GM19240 (cell line): ENCODE measurements around the gene CAPN2.
"Not testable (repeated sequence)": the region's sequence is repeated elsewhere in the genome, so short reads cannot be mapped to it uniquely, and the experiment has no call there.

Experiments used
- DNase-seq: peaks from one replicate; pipeline ENCODE4 v3.0.0; 2011; ENCODE audit warnings: low spot score; ENCODE audit not compliant: insufficient read length

Gene CAPN2

GRCh38 chr1:223784541-223784940 lies 72.2 kb downstream of the CAPN2 start:
- DNase-seq: no peak

- no peak for DNase-seq
Observed at GRCh38 chr1:223785808-223786207, 73.5 kb downstream of the CAPN2 start.

- DNase-seq: no peak
Observed at GRCh38 chr1:223788746-223789415, 76.5 kb downstream of the CAPN2 start.

- DNase-seq: no peak
Observed at GRCh38 chr1:223792046-223792445, 79.7 kb downstream of the CAPN2 start.

GRCh38 chr1:223793716-223794115 lies 81.4 kb downstream of the CAPN2 start:
- DNase-seq: no peak

GRCh38 chr1:223794136-223794880 lies 82.0 kb downstream of the CAPN2 start:
- no peak for DNase-seq

- no peak for DNase-seq
Observed at GRCh38 chr1:223796210-223796609, 83.9 kb downstream of the CAPN2 start.

- DNase-seq: no peak
Observed at GRCh38 chr1:223802032-223802431, 89.7 kb downstream of the CAPN2 start.

- DNase-seq: no peak
Observed at GRCh38 chr1:223802602-223803001, 90.3 kb downstream of the CAPN2 start.

GRCh38 chr1:223803211-223803610 lies 90.9 kb downstream of the CAPN2 start:
- no peak for DNase-seq

- DNase-seq: not testable (repeated sequence)
Observed at GRCh38 chr1:223809905-223810304, 97.6 kb downstream of the CAPN2 start.

- DNase-seq: no peak
Observed at GRCh38 chr1:223810586-223810985, 98.2 kb downstream of the CAPN2 start.

- no peak for DNase-seq
Observed at GRCh38 chr1:223811634-223812101, 99.3 kb downstream of the CAPN2 start.

- no peak for DNase-seq
Observed at GRCh38 chr1:223813645-223814044, 101.3 kb downstream of the CAPN2 start.

- no peak for DNase-seq
Observed at GRCh38 chr1:223815020-223815853, 102.9 kb downstream of the CAPN2 start.

- DNase-seq: no peak
Observed at GRCh38 chr1:223815865-223816264, 103.5 kb downstream of the CAPN2 start.

- DNase-seq: not testable (repeated sequence)
Observed at GRCh38 chr1:223817265-223817664, 104.9 kb downstream of the CAPN2 start.

- no peak for DNase-seq
Observed at GRCh38 chr1:223819730-223820514, 107.6 kb downstream of the CAPN2 start.

- DNase-seq: no peak
Observed at GRCh38 chr1:223820515-223820858, 108.1 kb downstream of the CAPN2 start.

GRCh38 chr1:223820971-223821370 lies 108.6 kb downstream of the CAPN2 start:
- DNase-seq: no peak

GRCh38 chr1:223824287-223824686 lies 111.9 kb downstream of the CAPN2 start:
- no peak for DNase-seq
